HT1080 (cell line): ENCODE data around the gene RBM15. TPM values are rescaled to one million over a fixed set of nuclear protein-coding genes. Genes with fewer than 3 reads are reported as not detected.

ENCODE experiments used
- DNase-seq: peaks from one replicate; pipeline ENCODE4 v3.0.0-alpha.2; 2015; ENCODE audit warnings: low read depth
- total RNA-seq: library from RNA; depleted of rRNA; stranded (reverse); fragments of >200 nt; shearing (Covaris generic); gene quantifications from 2 replicates; pipeline ENCODE4 v1.2.3, GENCODE V29; 2014

RBM15 gene
- total RNA-seq, 1 experiment from 2014 or later, result 33.6 TPM

GRCh38 chr1:110348771-110349170, 9.6 kb downstream of the RBM15 start:
- no peak for DNase-seq

- DNase-seq, result no peak
These were observed 11.2 kb downstream of the RBM15 start for GRCh38 chr1:110350360-110350759.

GRCh38 chr1:110355321-110355720, 16.1 kb downstream of the RBM15 start:
- no peak for DNase-seq

DNA sequence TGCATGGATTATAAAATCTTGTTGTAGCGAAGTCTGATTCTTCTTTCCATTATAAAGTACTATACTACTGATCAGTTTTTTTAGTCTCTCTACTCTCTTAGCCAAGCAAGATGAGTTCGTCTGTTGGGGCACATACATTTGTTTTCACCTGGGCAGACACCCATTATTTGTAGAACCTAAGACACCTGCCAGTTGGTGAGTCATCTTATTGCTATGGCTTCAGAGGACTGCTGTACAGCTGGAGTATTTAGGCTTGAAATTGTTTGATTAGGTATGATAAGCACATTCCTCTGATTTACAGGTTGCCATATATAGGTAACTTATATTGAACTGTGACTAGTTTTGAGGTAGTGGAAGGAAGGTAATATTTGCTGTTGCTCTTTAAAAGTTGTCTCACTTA, 17.2 kb downstream of the RBM15 start:
- DNase-seq, result no peak

- no peak for DNase-seq
These were observed 21.3 kb downstream of the RBM15 start for GRCh38 chr1:110360431-110360830.

DNA sequence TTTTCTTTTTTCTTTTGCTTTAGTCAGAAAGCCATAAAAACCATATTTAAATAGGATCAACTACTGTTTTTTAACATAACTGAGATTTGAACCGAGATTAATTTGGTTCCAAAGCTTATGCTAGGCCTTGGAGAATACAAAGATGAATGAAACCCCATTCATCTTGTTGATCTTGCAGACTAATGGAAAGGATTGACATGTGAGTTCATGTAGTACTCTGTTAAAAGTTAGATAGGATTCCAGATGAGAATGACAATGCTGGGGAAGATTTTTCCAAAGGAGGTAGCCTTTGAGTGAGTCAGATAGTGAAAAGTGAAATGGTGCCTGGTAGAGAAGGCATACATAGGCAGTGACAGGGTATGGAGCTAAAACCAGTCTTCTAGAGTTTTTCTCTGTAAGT, 22.7 kb downstream of the RBM15 start:
- DNase-seq, result no peak

DNA sequence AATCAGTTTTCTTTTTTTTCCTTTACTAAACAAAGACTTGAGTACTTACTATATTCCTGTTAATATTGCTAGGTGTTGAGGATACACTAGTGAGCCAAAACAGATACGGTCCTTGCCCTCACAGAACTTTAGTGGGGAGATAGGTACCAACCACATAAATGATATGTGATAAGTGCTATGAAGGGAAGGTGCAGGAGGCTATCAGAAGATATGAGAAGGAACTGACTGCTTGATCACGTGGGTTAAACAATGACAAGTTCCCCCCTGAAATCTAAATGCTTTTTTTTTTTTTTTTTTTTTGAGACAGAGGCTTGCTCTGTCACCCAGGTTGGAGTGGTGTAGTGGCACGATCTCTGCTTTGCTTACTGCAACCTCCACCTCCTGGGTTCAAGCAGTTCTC, 25.0 kb downstream of the RBM15 start:
- DNase-seq, result no peak

DNA sequence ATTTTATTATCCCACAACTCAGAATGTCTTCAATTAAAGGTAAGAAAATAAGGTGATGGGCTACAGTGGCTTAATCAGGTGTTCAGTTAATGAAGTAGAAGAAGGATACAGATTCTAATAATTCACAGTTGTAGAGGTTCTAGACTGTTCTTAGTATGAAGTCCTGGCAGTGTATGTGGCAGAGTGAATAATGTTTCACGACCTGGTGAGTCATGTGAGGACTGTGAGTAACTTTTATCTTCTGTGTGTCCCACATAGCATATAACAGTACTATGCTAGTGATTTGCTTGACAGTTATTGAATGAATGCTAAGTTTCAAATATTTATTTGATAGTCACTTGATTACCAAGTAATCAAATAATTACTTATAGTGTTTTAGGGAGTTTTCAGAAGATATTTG, 31.6 kb downstream of the RBM15 start:
- peak; percentile 65 for DNase-seq

DNA sequence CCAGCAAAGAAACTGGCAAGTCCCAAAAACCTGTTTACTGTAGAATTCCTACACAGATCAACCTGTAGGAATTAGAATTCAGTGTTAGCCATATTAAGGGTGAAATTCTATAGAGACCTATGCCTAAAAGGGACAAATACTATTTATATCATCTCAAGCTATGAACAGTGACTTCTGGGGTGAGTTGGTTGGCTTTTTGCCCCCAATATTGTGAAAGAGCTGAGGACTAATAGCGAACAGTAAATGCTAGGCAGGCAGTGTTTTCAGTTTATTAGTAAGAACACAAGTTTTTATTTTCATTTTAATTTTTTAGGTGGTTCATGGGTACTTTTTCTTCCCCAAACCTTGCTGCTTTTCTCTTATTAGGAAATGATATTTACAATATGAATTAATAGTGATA, 36.3 kb downstream of the RBM15 start:
- no peak for DNase-seq

GRCh38 chr1:110380672-110381283, 41.6 kb downstream of the RBM15 start:
- DNase-seq, result no peak

- no peak for DNase-seq
These were observed 44.2 kb downstream of the RBM15 start for GRCh38 chr1:110383251-110383990.

GRCh38 chr1:110384581-110385321, 45.6 kb downstream of the RBM15 start:
- DNase-seq, result no peak

GRCh38 chr1:110385369-110385768, 46.2 kb downstream of the RBM15 start:
- no peak for DNase-seq

DNA sequence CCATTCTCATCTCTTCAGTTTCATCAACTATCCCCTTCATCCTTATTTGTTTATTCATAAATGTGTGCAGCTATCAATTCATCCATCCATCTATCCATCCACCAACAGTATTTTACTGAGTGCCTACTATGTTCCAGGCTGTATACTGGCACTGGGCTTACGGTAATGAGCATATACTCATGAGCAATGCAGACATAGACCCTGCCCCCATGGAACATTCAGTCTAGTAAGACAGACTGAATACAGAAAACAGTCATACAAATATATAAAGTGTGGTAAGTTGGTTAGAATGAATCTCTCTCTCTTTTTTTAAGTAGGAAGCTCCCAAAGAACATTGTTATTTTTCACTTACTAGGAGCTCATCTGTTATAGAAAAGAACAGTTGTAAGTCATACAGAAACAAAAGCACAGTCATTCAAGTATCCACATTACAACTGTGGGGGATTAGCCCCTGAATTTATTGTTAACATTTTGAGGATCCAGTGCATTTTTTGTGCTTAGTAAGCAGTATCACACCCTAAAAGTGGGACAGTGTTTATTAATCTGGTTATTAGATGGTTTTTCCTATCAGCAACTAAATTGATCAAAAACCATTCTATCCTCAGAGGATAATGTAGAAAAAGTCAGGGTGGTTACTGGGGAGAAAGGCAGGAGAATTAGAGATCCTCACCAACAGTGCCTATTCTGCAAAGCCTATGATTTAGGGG, 48.0 kb downstream of the RBM15 start:
- DNase-seq, result no peak

DNA sequence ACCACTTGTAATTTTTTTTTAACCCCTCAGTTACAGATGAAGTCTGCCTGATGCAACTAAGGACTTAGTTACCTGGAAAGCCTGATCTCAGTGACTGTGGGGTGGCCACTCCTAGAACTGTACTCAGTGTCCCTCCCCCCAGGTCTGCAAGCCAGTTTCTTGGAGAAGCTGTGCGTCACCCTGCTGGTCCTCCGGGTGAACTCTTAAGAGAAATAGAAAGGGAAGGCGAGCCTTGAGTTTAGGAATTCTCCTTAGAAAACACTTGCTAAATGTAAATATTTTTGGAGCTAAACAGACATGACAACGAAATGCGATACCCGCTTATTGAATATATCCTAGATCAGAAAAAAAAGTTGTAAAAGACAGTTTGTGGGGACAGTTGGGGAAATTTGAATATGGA, 50.9 kb downstream of the RBM15 start:
- DNase-seq, result no peak

- DNase-seq, result no peak
These were observed 51.6 kb downstream of the RBM15 start, which contains the start of gene SLC16A4 for GRCh38 chr1:110390692-110391245. TSS of gene SLC16A4 (minus strand) at chr1:110391026. CDS start at chr1:110389323, 1,703 bp downstream.

GRCh38 chr1:110393286-110393685, 54.1 kb downstream of the RBM15 start:
- no peak for DNase-seq

- DNase-seq, result peak; percentile 79
These were observed 54.7 kb downstream of the RBM15 start for GRCh38 chr1:110393691-110394492.

- DNase-seq, result no peak
These were observed 55.3 kb downstream of the RBM15 start for GRCh38 chr1:110394493-110394820.
